Panc1 (cell line): ENCODE measurements around the gene WFIKKN1. TPM values are rescaled to one million over a fixed set of nuclear protein-coding genes. Genes with fewer than 3 reads are reported as not detected.

Experiments
- ATAC-seq: fragments of 200-7000 bp; cut with Tn5 transposase; 2 replicates; pipeline ENCODE4 v1.9.1; 2020; ENCODE audit warnings: mild to moderate bottlenecking, moderate library complexity
- BruUV-seq: library from RNA; stranded (reverse); fragments of 400-500 nt; replicated peaks from 2 replicates; lab custom pipeline; 2021; lab: Mats Ljungman, UMichigan
- CTCF ChIA-PET: fragments of 300-600 bp; sonication (Branson Sonifier 250); formaldehyde crosslinking; loops from one replicate; lab custom pipeline; 2022; ENCODE audit warnings: antibody characterized with exemption; lab: Charles Lee
- POLR2A ChIA-PET: fragments of 300-600 bp; sonication (Branson Sonifier 250); formaldehyde crosslinking; loops from one replicate; lab custom pipeline; 2022; ENCODE audit warnings: antibody characterized with exemption; lab: Charles Lee
- DNase-seq: peaks from one replicate; pipeline ENCODE4 v3.0.0-alpha.2; 2010; ENCODE audit warnings: low read depth, low spot score
- H3K27ac ChIP-seq: 2 replicates; pipeline ENCODE4 v1.5.1; 2011; ENCODE audit warnings: mild to moderate bottlenecking, low read length, inconsistent platforms
- H3K27me3 ChIP-seq: fragments of 200-500 bp; sonication (Bioruptor generic); 2 replicates; pipeline ENCODE4 v1.6.0; 2014; ENCODE audit warnings: low read length, inconsistent platforms; ENCODE audit not compliant: control insufficient read depth, insufficient read depth
- H3K36me3 ChIP-seq: fragments of 200-500 bp; sonication (Bioruptor generic); 2 replicates; pipeline ENCODE4 v1.5.1; 2014; ENCODE audit warnings: inconsistent platforms, mild to moderate bottlenecking, low read length, moderate library complexity; ENCODE audit not compliant: control insufficient read depth, insufficient read depth
- H3K4me1 ChIP-seq: 2 replicates; pipeline ENCODE4 v1.5.1; 2011; ENCODE audit warnings: inconsistent platforms, mild to moderate bottlenecking, low read length, moderate library complexity; ENCODE audit not compliant: control insufficient read depth, insufficient read depth
- H3K4me3 ChIP-seq, 2 experiments: 2 replicates each; pipeline ENCODE4 v1.5.1; 2011 to 2012; ENCODE audit warnings: low read depth in 2 of 2, low read length in 2 of 2, mild to moderate bottlenecking in 2 of 2, inconsistent platforms in 1 of 2, moderate library complexity in 1 of 2
- H3K9me3 ChIP-seq: fragments of 200-500 bp; sonication (Bioruptor generic); 2 replicates; pipeline ENCODE4 v1.5.1; 2014; ENCODE audit warnings: low read depth, mild to moderate bottlenecking, inconsistent platforms, low read length, moderate library complexity; ENCODE audit not compliant: control insufficient read depth, insufficient read depth
- CTCF ChIP-seq: fragments of 450-650 bp; IDR thresholded peaks from 2 replicates; pipeline ENCODE4 v1.5.1; 2017; ENCODE audit warnings: mild to moderate bottlenecking
- POLR2AphosphoS5 ChIP-seq: IDR thresholded peaks from 2 replicates; pipeline ENCODE4 v1.6.1; 2012; ENCODE audit warnings: mild to moderate bottlenecking, low read depth, low read length, moderate library complexity
- SIN3A ChIP-seq: IDR thresholded peaks from 2 replicates; pipeline ENCODE4 v1.6.1; 2012; ENCODE audit warnings: low read depth, mild to moderate bottlenecking, low read length, moderate library complexity, borderline replicate concordance; ENCODE audit not compliant: insufficient read depth
- TCF7L2 ChIP-seq: IDR thresholded peaks from 2 replicates; pipeline ENCODE4 v1.6.1; 2011; ENCODE audit warnings: mild to moderate bottlenecking, low read depth, low read length, inconsistent platforms
- in situ Hi-C: cut with HindIII; loops from 2 replicates; pipeline ENCODE4 v1.10.0; 2016; ENCODE audit warnings: low sequenced_read_pairs, low pct_unique_long_range_greater_than_20kb
- intact Hi-C: fragments of 100-400 bp; cut with micrococcal nuclease; formaldehyde crosslinking; loops from one replicate; pipeline ENCODE4 v1.10.0; 2022; ENCODE audit not compliant: unreplicated experiment
- total RNA-seq: library from RNA; stranded (reverse); gene quantifications from one replicate; pipeline ENCODE4 v1.2.1, GENCODE V29; 2021; ENCODE audit not compliant: unreplicated experiment
- TF ChIP-seq, protein P1 (sequence below), 2 experiments: IDR thresholded peaks; 2 replicates each; pipeline ENCODE4 v1.6.1; 2011 to 2012; ENCODE audit warnings: low read depth in 2 of 2, control low read depth in 1 of 2, low read length in 1 of 2, mild to moderate bottlenecking in 1 of 2, moderate library complexity in 1 of 2; ENCODE audit not compliant: insufficient read depth in 1 of 2

Gene WFIKKN1
- total RNA-seq, 1 experiment from 2014 or later = 2.0 TPM

DNA sequence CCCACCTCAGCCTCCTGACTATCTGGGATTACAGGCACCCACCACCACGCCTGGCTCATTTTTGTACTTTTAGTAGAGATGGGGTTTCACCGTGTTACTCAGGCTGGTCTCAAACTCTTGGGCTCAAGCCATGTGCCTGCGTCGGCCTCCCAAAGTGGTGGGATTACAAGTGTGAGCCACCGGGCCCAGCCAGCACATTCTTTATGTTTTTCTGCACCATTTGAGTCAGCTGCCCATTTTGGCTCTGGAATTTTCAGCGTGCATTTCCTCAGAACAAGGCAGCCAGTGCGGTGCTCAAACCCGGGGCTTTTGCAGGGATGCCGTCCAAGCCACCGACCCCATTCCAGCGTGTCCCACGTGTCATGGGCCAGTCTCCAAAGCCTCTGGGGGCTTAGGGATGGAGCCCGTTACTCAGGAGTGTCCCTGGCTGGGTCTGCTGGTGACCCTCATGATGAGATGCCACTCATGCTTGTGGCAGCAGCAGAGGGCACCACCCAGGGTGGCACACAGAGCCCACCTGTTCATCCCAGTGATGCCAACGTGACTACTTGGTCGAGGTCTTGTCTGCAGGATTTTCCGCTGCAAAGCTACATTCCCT is 44.6 kb upstream of the WFIKKN1 start:
- ATAC-seq (no peak), DNase-seq (no peak)
- Histone ChIP-seq H3K27ac (no peak overlapping the region), H3K9me3 (no peaks in the 10 kb centered on the region), H3K4me3 (no peak overlapping the region), H3K4me1 (peaks cover 27% of the 10 kb centered on the region), H3K36me3 (no peaks in the 10 kb centered on the region), H3K27me3 (no peaks in the 10 kb centered on the region)
- CTCF ChIA-PET = no interaction called here
- in situ Hi-C loops (no loop called here), intact Hi-C loops (no loop called here)
- POLR2A ChIA-PET = no interaction called here
- TF ChIP-seq, protein P1, sequence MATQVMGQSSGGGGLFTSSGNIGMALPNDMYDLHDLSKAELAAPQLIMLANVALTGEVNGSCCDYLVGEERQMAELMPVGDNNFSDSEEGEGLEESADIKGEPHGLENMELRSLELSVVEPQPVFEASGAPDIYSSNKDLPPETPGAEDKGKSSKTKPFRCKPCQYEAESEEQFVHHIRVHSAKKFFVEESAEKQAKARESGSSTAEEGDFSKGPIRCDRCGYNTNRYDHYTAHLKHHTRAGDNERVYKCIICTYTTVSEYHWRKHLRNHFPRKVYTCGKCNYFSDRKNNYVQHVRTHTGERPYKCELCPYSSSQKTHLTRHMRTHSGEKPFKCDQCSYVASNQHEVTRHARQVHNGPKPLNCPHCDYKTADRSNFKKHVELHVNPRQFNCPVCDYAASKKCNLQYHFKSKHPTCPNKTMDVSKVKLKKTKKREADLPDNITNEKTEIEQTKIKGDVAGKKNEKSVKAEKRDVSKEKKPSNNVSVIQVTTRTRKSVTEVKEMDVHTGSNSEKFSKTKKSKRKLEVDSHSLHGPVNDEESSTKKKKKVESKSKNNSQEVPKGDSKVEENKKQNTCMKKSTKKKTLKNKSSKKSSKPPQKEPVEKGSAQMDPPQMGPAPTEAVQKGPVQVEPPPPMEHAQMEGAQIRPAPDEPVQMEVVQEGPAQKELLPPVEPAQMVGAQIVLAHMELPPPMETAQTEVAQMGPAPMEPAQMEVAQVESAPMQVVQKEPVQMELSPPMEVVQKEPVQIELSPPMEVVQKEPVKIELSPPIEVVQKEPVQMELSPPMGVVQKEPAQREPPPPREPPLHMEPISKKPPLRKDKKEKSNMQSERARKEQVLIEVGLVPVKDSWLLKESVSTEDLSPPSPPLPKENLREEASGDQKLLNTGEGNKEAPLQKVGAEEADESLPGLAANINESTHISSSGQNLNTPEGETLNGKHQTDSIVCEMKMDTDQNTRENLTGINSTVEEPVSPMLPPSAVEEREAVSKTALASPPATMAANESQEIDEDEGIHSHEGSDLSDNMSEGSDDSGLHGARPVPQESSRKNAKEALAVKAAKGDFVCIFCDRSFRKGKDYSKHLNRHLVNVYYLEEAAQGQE (IDR thresholded peaks at IDR 0.05; ENCODE audit: insufficient read depth in 1 of 2, low read depth in 2 of 2, low read length in 1 of 2) = no peak
- no peak for TF ChIP-seq CTCF
- TF ChIP-seq TCF7L2 = no peak
- TF ChIP-seq POLR2AphosphoS5 = no peak
- no peak for TF ChIP-seq SIN3A
- BruUV-seq = no TSS peak

- no peak for DNase-seq
- intact Hi-C loops = no loop called here
These were observed 43.9 kb upstream of the WFIKKN1 start for GRCh38 chr16:586645-587590.

More at GRCh38 chr16:586645-587590, 43.9 kb upstream of the WFIKKN1 start:
- no TSS peak for BruUV-seq
- Histone ChIP-seq H3K27ac (peak overlapping the region; percentile 57; the same call in 1 of the 2 replicates), H3K4me3 (peak overlapping the region in 1 of 2 experiments; percentile 78; a peak in 2 of 4 replicates), H3K27me3 (no peaks in the 10 kb centered on the region), H3K36me3 (no peaks in the 10 kb centered on the region), H3K9me3 (no peaks in the 10 kb centered on the region), H3K4me1 (peaks cover 29% of the 10 kb centered on the region)
- ChIA-PET POLR2A (interaction anchor here (0.6 kb wide), 1 partner anchor 35 kb away, joined by 3 read pairs; no protein-coding TSS in a partner anchor), CTCF (no interaction called here)
- TF ChIP-seq POLR2AphosphoS5 = no peak; the same call in none of the 2 replicates
- no peak for TF ChIP-seq CTCF
- TF ChIP-seq, protein P1 (IDR thresholded peaks at IDR 0.05; ENCODE audit: insufficient read depth in 1 of 2, low read depth in 2 of 2, low read length in 1 of 2) = no peak
- TF ChIP-seq TCF7L2 = no peak
- no peak; the same call in 1 of the 2 replicates for TF ChIP-seq SIN3A
- in situ Hi-C loops = no loop called here
- no peak for ATAC-seq
